ENCODE measurements around the gene LITAFD. TPM values are rescaled to one million over a fixed set of nuclear protein-coding genes. Genes with fewer than 3 reads are reported as not detected.
A peak's percentile ranks its signal among the peaks of the same experiment; 100 is the strongest.
"Not testable (repeated sequence)": the region's sequence is repeated elsewhere in the genome, so short reads cannot be mapped to it uniquely, and the experiment has no call there.

Gene LITAFD
- total RNA-seq (2012; rRNA removed): not detected in 2 replicates

GRCh38 chr16:8882041-8882617 is at the start of gene LITAFD:
Gene LITAFD (plus strand): TSS chr16:8882351. CDS start chr16:8884356, 2,005 bp downstream.
- no peak within 1 kb of the TSS for H3K9ac ChIP-seq (ENCODE audit: low read depth, low read length)
- no peaks in the 10 kb centered on the region for H3K9me3 ChIP-seq (replicated peaks; ENCODE audit: low read length)
- no peak within 1 kb of the TSS for H3K4me3 ChIP-seq (ENCODE audit: low read length)
- H3K4me1 ChIP-seq (ENCODE audit: control insufficient read depth, insufficient read depth, low read length): peaks cover 46% of the 10 kb centered on the region
- no peak within 1 kb of the TSS for H3K4me2 ChIP-seq (ENCODE audit: low read length)
- H3K27me3 ChIP-seq (ENCODE audit: control insufficient read depth, insufficient read depth, low read length): no peaks in the 10 kb centered on the region
- peaks cover 2% of the 10 kb centered on the region for H3K36me3 ChIP-seq (ENCODE audit: insufficient read depth, low read length)

- Histone ChIP-seq H3K9me3 (replicated peaks; ENCODE audit: low read length) (no peaks in the 10 kb centered on the region), H3K36me3 (ENCODE audit: insufficient read depth, low read length) (peaks cover 43% of the 10 kb centered on the region), H3K27me3 (ENCODE audit: control insufficient read depth, insufficient read depth, low read length) (no peaks in the 10 kb centered on the region), H3K9ac (ENCODE audit: low read depth, low read length) (no peak overlapping the region), H3K4me3 (ENCODE audit: low read length) (no peak overlapping the region), H3K4me2 (ENCODE audit: low read length) (no peak overlapping the region), H3K4me1 (ENCODE audit: control insufficient read depth, insufficient read depth, low read length) (peaks cover 7% of the 10 kb centered on the region)
Measured at GRCh38 chr16:8832717-8833105, 49.4 kb upstream of the LITAFD start.

- not testable (repeated sequence) for H3K9ac ChIP-seq (ENCODE audit: low read depth, low read length); H3K9me3 ChIP-seq (replicated peaks; ENCODE audit: low read length); H3K4me3 ChIP-seq (ENCODE audit: low read length); H3K27me3 ChIP-seq (ENCODE audit: control insufficient read depth, insufficient read depth, low read length); H3K4me2 ChIP-seq (ENCODE audit: low read length); H3K4me1 ChIP-seq (ENCODE audit: control insufficient read depth, insufficient read depth, low read length)
- peaks cover 11% of the 10 kb centered on the region for H3K36me3 ChIP-seq (ENCODE audit: insufficient read depth, low read length)
Measured at GRCh38 chr16:8836797-8837196, 45.4 kb upstream of the LITAFD start.

GRCh38 chr16:8837594-8837993 is 44.6 kb upstream of the LITAFD start:
- H3K4me3 ChIP-seq (ENCODE audit: low read length); H3K9ac ChIP-seq (ENCODE audit: low read depth, low read length); H3K36me3 ChIP-seq (ENCODE audit: insufficient read depth, low read length); H3K4me2 ChIP-seq (ENCODE audit: low read length); H3K4me1 ChIP-seq (ENCODE audit: control insufficient read depth, insufficient read depth, low read length); H3K27me3 ChIP-seq (ENCODE audit: control insufficient read depth, insufficient read depth, low read length); H3K9me3 ChIP-seq (replicated peaks; ENCODE audit: low read length): not testable (repeated sequence)

GRCh38 chr16:8842016-8842415 is 40.1 kb upstream of the LITAFD start:
- H3K36me3 ChIP-seq (ENCODE audit: insufficient read depth, low read length): peaks cover 11% of the 10 kb centered on the region
- not testable (repeated sequence) for H3K4me3 ChIP-seq (ENCODE audit: low read length); H3K27me3 ChIP-seq (ENCODE audit: control insufficient read depth, insufficient read depth, low read length); H3K9me3 ChIP-seq (replicated peaks; ENCODE audit: low read length); H3K4me1 ChIP-seq (ENCODE audit: control insufficient read depth, insufficient read depth, low read length); H3K4me2 ChIP-seq (ENCODE audit: low read length); H3K9ac ChIP-seq (ENCODE audit: low read depth, low read length)

GRCh38 chr16:8843296-8843695 is 38.9 kb upstream of the LITAFD start:
- H3K36me3 ChIP-seq (ENCODE audit: insufficient read depth, low read length): peaks cover 24% of the 10 kb centered on the region
- H3K9me3 ChIP-seq (replicated peaks; ENCODE audit: low read length); H3K4me1 ChIP-seq (ENCODE audit: control insufficient read depth, insufficient read depth, low read length); H3K9ac ChIP-seq (ENCODE audit: low read depth, low read length); H3K27me3 ChIP-seq (ENCODE audit: control insufficient read depth, insufficient read depth, low read length); H3K4me2 ChIP-seq (ENCODE audit: low read length); H3K4me3 ChIP-seq (ENCODE audit: low read length): not testable (repeated sequence)

- Histone ChIP-seq H3K36me3 (ENCODE audit: insufficient read depth, low read length) (peaks cover 46% of the 10 kb centered on the region), H3K9me3 (replicated peaks; ENCODE audit: low read length) (no peaks in the 10 kb centered on the region), H3K4me3 (ENCODE audit: low read length) (no peak overlapping the region), H3K4me2 (ENCODE audit: low read length) (no peak overlapping the region), H3K9ac (ENCODE audit: low read depth, low read length) (no peak overlapping the region), H3K4me1 (ENCODE audit: control insufficient read depth, insufficient read depth, low read length) (peaks cover 27% of the 10 kb centered on the region), H3K27me3 (ENCODE audit: control insufficient read depth, insufficient read depth, low read length) (no peaks in the 10 kb centered on the region)
Measured at GRCh38 chr16:8845699-8846298, 36.4 kb upstream of the LITAFD start.

- H3K4me1 ChIP-seq (ENCODE audit: control insufficient read depth, insufficient read depth, low read length): peaks cover 30% of the 10 kb centered on the region
- H3K36me3 ChIP-seq (ENCODE audit: insufficient read depth, low read length): peaks cover 51% of the 10 kb centered on the region
- H3K9ac ChIP-seq (ENCODE audit: low read depth, low read length): no peak overlapping the region
- no peak overlapping the region for H3K4me2 ChIP-seq (ENCODE audit: low read length)
- no peaks in the 10 kb centered on the region for H3K9me3 ChIP-seq (replicated peaks; ENCODE audit: low read length)
- no peak overlapping the region for H3K4me3 ChIP-seq (ENCODE audit: low read length)
- H3K27me3 ChIP-seq (ENCODE audit: control insufficient read depth, insufficient read depth, low read length): no peaks in the 10 kb centered on the region
Measured at GRCh38 chr16:8846401-8846932, 35.7 kb upstream of the LITAFD start.

GRCh38 chr16:8847145-8847544 is 35.0 kb upstream of the LITAFD start:
- H3K4me1 ChIP-seq (ENCODE audit: control insufficient read depth, insufficient read depth, low read length): peaks cover 30% of the 10 kb centered on the region
- no peak overlapping the region for H3K4me3 ChIP-seq (ENCODE audit: low read length)
- H3K9me3 ChIP-seq (replicated peaks; ENCODE audit: low read length): no peaks in the 10 kb centered on the region
- H3K4me2 ChIP-seq (ENCODE audit: low read length): no peak overlapping the region
- H3K27me3 ChIP-seq (ENCODE audit: control insufficient read depth, insufficient read depth, low read length): no peaks in the 10 kb centered on the region
- H3K36me3 ChIP-seq (ENCODE audit: insufficient read depth, low read length): peaks cover 54% of the 10 kb centered on the region
- H3K9ac ChIP-seq (ENCODE audit: low read depth, low read length): no peak overlapping the region

- H3K4me3 ChIP-seq (ENCODE audit: low read length): no peak overlapping the region
- no peaks in the 10 kb centered on the region for H3K9me3 ChIP-seq (replicated peaks; ENCODE audit: low read length)
- peaks cover 57% of the 10 kb centered on the region for H3K36me3 ChIP-seq (ENCODE audit: insufficient read depth, low read length)
- no peaks in the 10 kb centered on the region for H3K27me3 ChIP-seq (ENCODE audit: control insufficient read depth, insufficient read depth, low read length)
- H3K9ac ChIP-seq (ENCODE audit: low read depth, low read length): no peak overlapping the region
- no peak overlapping the region for H3K4me2 ChIP-seq (ENCODE audit: low read length)
- H3K4me1 ChIP-seq (ENCODE audit: control insufficient read depth, insufficient read depth, low read length): peaks cover 30% of the 10 kb centered on the region
Measured at GRCh38 chr16:8847623-8848022, 34.5 kb upstream of the LITAFD start.

- Histone ChIP-seq H3K4me2 (ENCODE audit: low read length) (peak overlapping the region; percentile 56), H3K9ac (ENCODE audit: low read depth, low read length) (peak overlapping the region; percentile 19)
Measured at GRCh38 chr16:8848231-8848938, 33.8 kb upstream of the LITAFD start.

More at GRCh38 chr16:8848231-8848938, 33.8 kb upstream of the LITAFD start:
- Histone ChIP-seq H3K4me3 (ENCODE audit: low read length) (no peak overlapping the region), H3K36me3 (ENCODE audit: insufficient read depth, low read length) (peaks cover 64% of the 10 kb centered on the region), H3K27me3 (ENCODE audit: control insufficient read depth, insufficient read depth, low read length) (no peaks in the 10 kb centered on the region), H3K9me3 (replicated peaks; ENCODE audit: low read length) (no peaks in the 10 kb centered on the region), H3K4me1 (ENCODE audit: control insufficient read depth, insufficient read depth, low read length) (peaks cover 30% of the 10 kb centered on the region)
